HL-60 (cell line): Measurements from ENCODE around the gene DXO.

ENCODE experiments used
- CTCF ChIP-seq: IDR thresholded peaks from one replicate; pipeline ENCODE4 v1.5.1; 2011; ENCODE audit warnings: low read length, control low read depth, inconsistent platforms; ENCODE audit not compliant: insufficient read depth
- GABPA ChIP-seq: IDR thresholded peaks from 2 replicates; pipeline ENCODE4 v1.6.1; 2012; ENCODE audit warnings: low read depth
- POLR2AphosphoS5 ChIP-seq: IDR thresholded peaks from 2 replicates; pipeline ENCODE4 v1.6.1; 2012; ENCODE audit warnings: low read depth
- REST ChIP-seq: IDR thresholded peaks from 2 replicates; pipeline ENCODE4 v1.6.1; 2012; ENCODE audit warnings: low read depth; ENCODE audit not compliant: insufficient replicate concordance

- TF ChIP-seq CTCF (no peak), POLR2AphosphoS5 (peak; percentile 44; the same call in 1 of the 2 replicates), REST (no peak), GABPA (no peak)
Measured at GRCh38 chr6:31970604-31971271, 1.2 kb downstream of the DXO start.
